CD8-positive, alpha-beta memory T cell (primary cell): ENCODE data around the gene IL5. TPM values are rescaled to one million over a fixed set of nuclear protein-coding genes. Genes with fewer than 3 reads are reported as not detected.

Source experiments
- CTCF ChIA-PET: fragments of 350-600 bp; sonication (Branson Sonifier 250); formaldehyde crosslinking; loops from one replicate; lab custom pipeline; 2021; ENCODE audit warnings: antibody characterized with exemption; lab: Charles Lee
- POLR2A ChIA-PET: fragments of 350-600 bp; sonication (Branson Sonifier 250); formaldehyde crosslinking; loops from one replicate; lab custom pipeline; 2021; ENCODE audit warnings: antibody characterized with exemption; lab: Charles Lee
- DNase-seq, 5 donors: peaks; one replicate each; pipeline versions ENCODE4 v3.0.0 to v3.0.0-alpha.2; 2020 to 2022; ENCODE audit warnings: mixed read lengths in 1 of 5
- H3K27ac ChIP-seq: one replicate; pipeline ENCODE4 v1.7.0; 2013; ENCODE audit warnings: low read depth, mild to moderate bottlenecking, low read length, moderate library complexity
- H3K27me3 ChIP-seq: 2 replicates; pipeline ENCODE4 v1.7.0; 2013; ENCODE audit warnings: low read length, mild to moderate bottlenecking; ENCODE audit not compliant: insufficient read depth, poor library complexity, severe bottlenecking
- H3K36me3 ChIP-seq: 2 replicates; pipeline ENCODE4 v1.7.0; 2013; ENCODE audit warnings: mild to moderate bottlenecking, low read length, moderate library complexity; ENCODE audit not compliant: insufficient read depth
- H3K4me1 ChIP-seq: 2 replicates; pipeline ENCODE4 v1.7.0; 2013; ENCODE audit warnings: mild to moderate bottlenecking, low read length, moderate library complexity; ENCODE audit not compliant: insufficient read depth
- H3K4me3 ChIP-seq: 2 replicates; pipeline ENCODE4 v1.7.0; 2013; ENCODE audit warnings: mild to moderate bottlenecking, low read length
- H3K9me3 ChIP-seq: 2 replicates; pipeline ENCODE4 v1.7.0; 2013; ENCODE audit warnings: mild to moderate bottlenecking, low read length
- H3K27ac Mint-ChIP-seq, 8 donors: one replicate each; pipeline ENCODE4 v1.8.0; 2020 to 2021; ENCODE audit warnings: mixed read lengths in 8 of 8, mild to moderate bottlenecking in 6 of 8, inconsistent platforms in 3 of 8, moderate library complexity in 3 of 8
- H3K27me3 Mint-ChIP-seq, 2 donors: one replicate each; pipeline ENCODE4 v1.8.0; 2020 to 2021; ENCODE audit warnings: mixed read lengths in 2 of 2, mild to moderate bottlenecking in 1 of 2, moderate library complexity in 1 of 2
- H3K36me3 Mint-ChIP-seq, 3 donors: one replicate each; pipeline ENCODE4 v1.8.0; 2020 to 2021; ENCODE audit warnings: mixed read lengths in 3 of 3, inconsistent platforms in 1 of 3, mild to moderate bottlenecking in 1 of 3
- H3K4me1 Mint-ChIP-seq, 3 donors: one replicate each; pipeline ENCODE4 v1.8.0; 2020 to 2021; ENCODE audit warnings: mixed read lengths in 3 of 3, inconsistent platforms in 1 of 3, mild to moderate bottlenecking in 1 of 3
- H3K4me3 Mint-ChIP-seq, 7 donors: one replicate each; pipeline ENCODE4 v1.8.0; 2020 to 2021; ENCODE audit warnings: mixed read lengths in 7 of 7, mild to moderate bottlenecking in 6 of 7, moderate library complexity in 4 of 7, inconsistent platforms in 2 of 7
- H3K9me3 Mint-ChIP-seq, 5 donors: one replicate each; pipeline ENCODE4 v1.8.0; 2020 to 2022; ENCODE audit warnings: mixed read lengths in 5 of 5, mild to moderate bottlenecking in 3 of 5, moderate library complexity in 2 of 5, inconsistent platforms in 1 of 5
- polyA plus RNA-seq: library from polyadenylated mRNA; unstranded; fragments of 300-500 nt; fragmentation: Illumina TruSeq; gene quantifications from one replicate; pipeline ENCODE4 v1.2.3, GENCODE V29; 2021
- total RNA-seq, 2 experiments: library from RNA; stranded (reverse); gene quantifications; one replicate each; pipeline ENCODE4 v1.2.3, GENCODE V29; 2021

IL5 gene
- total and polyA plus RNA-seq, 3 experiments from 2014 or later: 83.0 to 84.3 TPM; not detected in 1

DNA sequence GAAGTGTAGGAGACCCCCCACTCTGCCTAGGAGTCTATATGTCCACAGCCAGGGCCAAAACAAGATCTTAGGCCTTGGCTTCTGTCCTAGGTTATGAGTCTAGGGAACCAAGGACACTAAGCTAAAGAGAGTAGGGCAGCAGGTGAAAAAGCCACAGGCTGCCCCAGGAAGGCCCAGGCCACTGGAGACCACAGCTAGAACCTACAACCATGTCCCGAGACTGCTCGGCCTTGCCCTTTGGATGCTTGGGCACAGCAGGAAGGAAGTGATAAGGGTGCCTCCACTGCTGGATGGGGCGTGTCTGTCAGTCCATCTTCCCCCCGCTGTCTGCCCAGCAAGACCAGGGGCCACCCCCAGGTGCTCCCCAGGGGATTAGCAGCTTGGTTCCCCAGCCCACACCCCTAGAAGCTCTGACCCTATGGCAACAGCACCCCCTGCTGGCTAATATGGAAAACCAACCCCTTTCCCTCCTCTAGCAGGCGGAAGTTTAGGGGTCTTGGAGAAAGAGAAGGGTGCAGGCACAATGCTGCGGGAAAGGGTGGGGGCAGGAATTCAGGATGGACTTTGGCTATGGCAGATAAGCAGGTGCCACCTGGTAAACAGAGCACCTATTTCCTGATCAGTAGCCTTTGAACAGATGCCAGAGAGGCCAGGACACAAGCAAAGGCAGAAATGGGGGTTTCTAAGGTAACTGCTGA is 42.2 kb downstream of the IL5 start:
- H3K27ac Mint-ChIP-seq: peak overlapping the region; percentile 41 to 100 (median 80)
- no peaks in the 10 kb centered on the region for H3K36me3 ChIP-seq
- H3K4me1 Mint-ChIP-seq: peaks cover 35 to 47% (median 38%) of the 10 kb centered on the region in 3 donors
- ChIA-PET POLR2A (interaction anchor here (0.6 to 2.7 kb wide), 6 partner anchors 11 to 132 kb away, joined by 3 to 26 read pairs (median 5); partner anchors contain the start of genes IRF1 and SLC22A5), CTCF (interaction anchor here (0.8 to 10.3 kb wide), 38 partner anchors 9 to 319 kb away, joined by 3 to 299 read pairs (median 7); partner anchors contain the start of genes IRF1, KIF3A, RAD50 and SLC22A4)
- no peaks in the 10 kb centered on the region for H3K9me3 Mint-ChIP-seq
- H3K4me1 ChIP-seq: peaks cover 34% of the 10 kb centered on the region
- no peak overlapping the region for H3K27ac ChIP-seq
- no peak overlapping the region for H3K4me3 ChIP-seq
- H3K4me3 Mint-ChIP-seq: no peak overlapping the region
- H3K27me3 ChIP-seq: peaks cover 3% of the 10 kb centered on the region
- peaks cover 0 to 2% (median 0%) of the 10 kb centered on the region in 3 donors for H3K36me3 Mint-ChIP-seq
- no peaks in the 10 kb centered on the region for H3K9me3 ChIP-seq
- H3K27me3 Mint-ChIP-seq: peaks cover 0 to 2% of the 10 kb centered on the region in 2 donors
- peak; percentile 57 to 87 (median 73) for DNase-seq

DNA sequence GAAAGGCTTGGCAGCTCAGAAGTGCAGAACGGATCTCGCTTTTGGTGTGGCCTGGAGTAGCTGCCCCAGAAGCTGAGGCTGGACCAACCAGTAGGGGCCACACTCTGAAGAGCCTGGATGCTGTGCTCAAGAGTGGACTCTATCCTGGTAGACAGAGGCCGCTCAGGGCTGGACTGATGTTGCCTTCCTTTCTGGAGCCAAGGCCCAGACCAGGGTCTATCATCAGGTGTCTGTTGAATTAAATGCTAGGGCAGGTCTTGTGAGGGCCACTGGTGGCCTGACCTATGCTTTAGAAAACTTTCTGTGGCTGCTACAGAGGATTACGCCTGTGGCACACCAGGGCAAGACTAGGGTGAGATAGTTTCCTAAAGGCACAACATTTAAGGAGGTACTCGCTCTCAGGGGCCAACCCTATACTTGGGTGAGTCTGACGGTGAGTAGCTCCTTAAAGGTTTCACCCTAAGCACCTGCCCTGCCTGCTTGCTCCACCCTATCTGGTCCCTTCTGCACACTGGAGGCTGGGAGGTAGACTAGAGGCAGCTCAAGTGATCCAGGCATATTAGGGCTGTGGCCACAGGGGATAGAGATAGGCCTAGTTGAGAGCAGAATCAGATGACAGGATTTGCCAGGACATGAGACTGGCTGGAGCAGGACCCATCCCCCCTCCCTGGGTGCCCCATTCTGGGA is 42.9 kb downstream of the IL5 start:
- Histone ChIP-seq H3K36me3 (no peaks in the 10 kb centered on the region), H3K4me1 (peaks cover 38% of the 10 kb centered on the region), H3K9me3 (no peaks in the 10 kb centered on the region), H3K27me3 (no peaks in the 10 kb centered on the region), H3K4me3 (no peak overlapping the region), H3K27ac (no peak overlapping the region)
- no peak for DNase-seq
- Mint-ChIP-seq H3K27ac (peak overlapping the region; percentile 41 to 100 (median 85)), H3K4me3 (no peak overlapping the region), H3K4me1 (peaks cover 38 to 51% (median 42%) of the 10 kb centered on the region in 3 donors), H3K27me3 (no peaks in the 10 kb centered on the region), H3K9me3 (no peaks in the 10 kb centered on the region), H3K36me3 (peaks cover 0 to 4% (median 0%) of the 10 kb centered on the region in 3 donors)
- ChIA-PET POLR2A (interaction anchor here (0.6 to 2.7 kb wide), 8 partner anchors 10 to 131 kb away, joined by 3 to 26 read pairs (median 4); partner anchors contain the start of genes IRF1 and SLC22A5), CTCF (interaction anchor here (0.8 to 10.3 kb wide), 41 partner anchors 10 to 319 kb away, joined by 3 to 299 read pairs (median 7); partner anchors contain the start of genes IRF1, KIF3A, RAD50 and SLC22A4)

DNA sequence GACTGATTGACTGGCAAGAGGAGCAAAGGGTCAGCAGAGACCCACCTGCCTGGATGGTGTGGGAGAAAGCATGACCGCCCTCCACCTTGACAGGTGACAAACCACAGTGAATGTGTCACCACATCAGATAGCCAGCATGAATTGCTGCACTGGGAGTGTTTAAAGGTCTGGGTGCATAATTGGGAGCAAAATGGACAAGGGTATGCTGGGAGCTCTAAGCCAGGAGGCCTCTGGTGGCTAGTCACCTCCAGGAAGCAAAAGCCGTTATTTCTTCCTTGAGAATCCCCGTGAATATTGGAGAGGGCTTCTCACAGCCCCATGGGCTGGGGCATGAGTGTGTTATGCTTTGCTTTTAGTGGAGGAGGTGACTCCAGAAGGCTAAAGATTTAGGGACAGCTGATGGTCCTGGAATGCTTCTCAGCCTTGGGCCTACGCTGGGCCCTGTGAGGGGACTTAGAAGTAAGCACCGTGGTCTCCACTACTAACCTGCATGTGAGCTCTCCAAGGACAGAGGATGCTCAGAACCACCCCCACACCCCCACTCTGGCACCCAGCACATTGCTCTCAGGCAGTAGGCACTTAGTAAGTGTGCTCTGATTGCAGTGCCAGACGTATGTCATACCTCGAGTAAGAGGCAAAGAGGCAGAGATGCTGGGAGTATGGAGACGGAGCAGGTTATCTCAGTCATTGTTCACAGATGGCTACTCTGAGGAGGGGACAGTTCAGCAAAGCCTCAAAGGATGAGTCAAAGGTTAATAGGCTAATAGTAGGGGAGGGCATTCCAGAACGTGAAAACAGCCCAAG is 43.7 kb downstream of the IL5 start:
- Histone ChIP-seq H3K27ac (peak overlapping the region; percentile 7), H3K9me3 (no peaks in the 10 kb centered on the region), H3K4me1 (peaks cover 45% of the 10 kb centered on the region), H3K4me3 (no peak overlapping the region), H3K27me3 (no peaks in the 10 kb centered on the region), H3K36me3 (no peaks in the 10 kb centered on the region)
- peaks cover 0 to 4% (median 0%) of the 10 kb centered on the region in 3 donors for H3K36me3 Mint-ChIP-seq
- H3K27me3 Mint-ChIP-seq: no peaks in the 10 kb centered on the region
- CTCF ChIA-PET: interaction anchor here (1.0 to 10.3 kb wide), 22 partner anchors 10 to 321 kb away, joined by 3 to 299 read pairs (median 9); partner anchors contain the start of genes IRF1 and SLC22A5
- peak overlapping the region in 3 of 7 donors; percentile 19 to 69 (median 20) for H3K4me3 Mint-ChIP-seq
- H3K4me1 Mint-ChIP-seq: peaks cover 45 to 57% (median 49%) of the 10 kb centered on the region in 3 donors
- peak overlapping the region; percentile 62 to 100 (median 86) for H3K27ac Mint-ChIP-seq
- no peaks in the 10 kb centered on the region for H3K9me3 Mint-ChIP-seq
- DNase-seq: no peak
- POLR2A ChIA-PET: interaction anchor here (1.2 to 2.7 kb wide), 4 partner anchors 9 to 113 kb away, joined by 3 to 26 read pairs (median 4); partner anchors contain the start of gene IRF1

DNA sequence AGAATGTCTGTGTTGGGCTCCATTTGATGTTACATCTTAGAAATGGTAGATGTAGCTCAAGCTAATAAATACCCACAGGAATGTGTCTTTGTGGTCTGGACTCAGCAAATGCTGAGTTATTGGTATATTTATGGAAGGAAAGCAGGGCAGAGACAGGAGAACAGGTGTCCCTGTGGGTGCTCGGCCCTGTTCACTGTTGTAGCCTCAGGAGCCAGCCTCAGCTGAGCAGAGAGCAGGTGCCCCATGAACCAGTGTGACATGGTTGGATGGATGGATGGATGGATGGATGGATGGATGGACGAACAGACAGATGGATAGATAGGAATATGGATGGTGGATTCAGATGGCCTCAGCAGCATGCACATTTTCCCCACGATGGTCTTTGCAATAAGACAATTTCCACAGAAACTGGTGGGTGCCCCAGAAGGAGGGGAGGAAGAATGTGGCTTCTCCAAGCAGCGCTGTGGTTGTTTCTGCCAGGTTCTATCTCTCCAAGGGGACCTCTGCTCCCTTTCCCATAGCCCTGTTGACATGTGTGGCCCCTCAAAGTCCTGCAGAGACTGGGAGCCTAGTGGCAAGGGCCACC is 44.5 kb downstream of the IL5 start:
- H3K4me1 Mint-ChIP-seq: peaks cover 53 to 66% (median 58%) of the 10 kb centered on the region in 3 donors
- CTCF ChIA-PET: interaction anchor here (0.8 to 10.3 kb wide), 13 partner anchors 10 to 321 kb away, joined by 3 to 299 read pairs (median 5); partner anchors contain the start of gene IRF1
- no peaks in the 10 kb centered on the region for H3K27me3 Mint-ChIP-seq

DNA sequence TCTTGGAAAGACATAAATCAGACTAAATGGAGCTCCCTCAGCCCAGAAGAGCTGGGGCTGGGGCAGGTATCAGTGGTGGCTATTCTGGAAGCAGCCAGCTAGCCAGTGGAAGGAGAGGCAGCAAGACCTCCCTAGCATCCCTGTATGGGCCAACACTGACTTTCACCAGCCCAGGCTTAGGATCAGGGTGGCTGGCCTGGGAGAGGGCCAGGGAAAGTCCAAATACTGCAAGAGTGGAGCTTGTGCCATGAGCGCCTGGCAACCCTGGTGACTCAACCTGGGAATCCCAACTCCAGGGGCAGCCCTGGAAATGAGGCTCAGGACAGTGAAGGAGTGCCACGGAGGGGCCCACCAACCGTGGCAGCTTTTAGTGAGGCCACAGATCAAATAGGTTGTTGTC is 45.2 kb downstream of the IL5 start:
- H3K9me3 Mint-ChIP-seq: no peaks in the 10 kb centered on the region
- H3K27me3 ChIP-seq: no peaks in the 10 kb centered on the region
- peaks cover 60 to 72% (median 64%) of the 10 kb centered on the region in 3 donors for H3K4me1 Mint-ChIP-seq
- H3K9me3 ChIP-seq: no peaks in the 10 kb centered on the region
- no peak overlapping the region for H3K4me3 ChIP-seq
- H3K36me3 Mint-ChIP-seq: peaks cover 0 to 4% (median 0%) of the 10 kb centered on the region in 3 donors
- no peaks in the 10 kb centered on the region for H3K27me3 Mint-ChIP-seq
- DNase-seq: peak in 1 of 5 donors; percentile 51
- no peaks in the 10 kb centered on the region for H3K36me3 ChIP-seq
- H3K4me1 ChIP-seq: peaks cover 60% of the 10 kb centered on the region
- H3K4me3 Mint-ChIP-seq: peak overlapping the region in 4 of 7 donors; percentile 88 to 98 (median 94)
- ChIA-PET POLR2A (interaction anchor here (0.7 to 4.0 kb wide), 3 partner anchors 14 to 106 kb away, joined by 3 to 14 read pairs (median 3); no protein-coding TSS in a partner anchor), CTCF (interaction anchor here (0.8 to 10.3 kb wide), 9 partner anchors 9 to 322 kb away, joined by 3 to 299 read pairs (median 5); partner anchors contain the start of gene IRF1)
- H3K27ac Mint-ChIP-seq: peak overlapping the region; percentile 89 to 100 (median 96)
- H3K27ac ChIP-seq: peak overlapping the region; percentile 82

More for the DNA sequence above, 44.5 kb downstream of the IL5 start:
- H3K36me3 ChIP-seq: no peaks in the 10 kb centered on the region
- Mint-ChIP-seq H3K9me3 (no peaks in the 10 kb centered on the region), H3K4me3 (peak overlapping the region in 4 of 7 donors; percentile 9 to 80 (median 26)), H3K27ac (peak overlapping the region; percentile 62 to 100 (median 94)), H3K36me3 (peaks cover 0 to 4% (median 0%) of the 10 kb centered on the region in 3 donors)
- peaks cover 54% of the 10 kb centered on the region for H3K4me1 ChIP-seq
- no peak overlapping the region for H3K27ac ChIP-seq
- DNase-seq: no peak
- POLR2A ChIA-PET: interaction anchor here (1.2 to 2.7 kb wide), 5 partner anchors 8 to 112 kb away, joined by 3 to 26 read pairs (median 4); partner anchors contain the start of gene IRF1
- H3K4me3 ChIP-seq: no peak overlapping the region
- no peaks in the 10 kb centered on the region for H3K9me3 ChIP-seq
- H3K27me3 ChIP-seq: no peaks in the 10 kb centered on the region

DNA sequence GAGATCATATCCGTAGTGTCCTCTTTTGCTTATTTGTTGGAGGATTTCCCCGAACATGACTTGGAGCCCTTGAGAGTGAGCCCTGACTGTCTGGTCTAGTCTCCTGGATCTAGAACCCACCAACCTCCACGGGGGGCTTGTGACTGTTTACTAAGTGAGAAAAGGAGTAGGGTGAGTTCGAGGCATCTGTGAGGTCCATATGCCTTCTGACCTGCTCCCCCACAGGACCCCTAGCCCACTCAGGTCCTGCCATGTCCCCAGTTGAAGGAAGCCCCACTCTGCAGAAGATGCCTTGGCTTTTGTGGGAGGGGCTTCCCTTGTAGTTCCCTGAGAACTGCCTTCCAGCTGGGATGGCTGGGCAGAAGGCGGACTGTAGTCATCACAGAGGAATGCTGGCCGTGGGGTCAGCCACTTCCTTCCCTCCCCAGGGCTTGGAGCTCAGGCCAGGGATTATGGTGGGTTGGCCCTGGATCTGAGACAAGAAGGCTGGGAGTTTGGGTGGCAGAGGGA is 45.8 kb downstream of the IL5 start:
- Histone ChIP-seq H3K36me3 (no peaks in the 10 kb centered on the region), H3K4me1 (peaks cover 64% of the 10 kb centered on the region), H3K27ac (peak overlapping the region; percentile 82), H3K4me3 (peak overlapping the region; percentile 79), H3K9me3 (no peaks in the 10 kb centered on the region), H3K27me3 (no peaks in the 10 kb centered on the region)
- DNase-seq: peak in 1 of 5 donors; percentile 35
- ChIA-PET CTCF (interaction anchor here (0.8 to 14.5 kb wide), 11 partner anchors 18 to 109 kb away, joined by 3 to 299 read pairs (median 6); no protein-coding TSS in a partner anchor), POLR2A (interaction anchor here (0.7 to 4.0 kb wide), 9 partner anchors 13 to 128 kb away, joined by 3 to 36 read pairs (median 14); partner anchors contain the start of gene SLC22A5)
- no peaks in the 10 kb centered on the region for H3K27me3 Mint-ChIP-seq
- H3K4me1 Mint-ChIP-seq: peaks cover 63 to 78% (median 69%) of the 10 kb centered on the region in 3 donors
- H3K27ac Mint-ChIP-seq: peak overlapping the region; percentile 89 to 100 (median 96)
- peak overlapping the region; percentile 88 to 99 (median 97) for H3K4me3 Mint-ChIP-seq
- H3K9me3 Mint-ChIP-seq: no peaks in the 10 kb centered on the region
- peaks cover 0 to 4% (median 0%) of the 10 kb centered on the region in 3 donors for H3K36me3 Mint-ChIP-seq
